ENCODE measurements around the gene IL4I1.
A peak's percentile ranks its signal among the peaks of the same experiment; 100 is the strongest.

IL4I1 gene

DNA sequence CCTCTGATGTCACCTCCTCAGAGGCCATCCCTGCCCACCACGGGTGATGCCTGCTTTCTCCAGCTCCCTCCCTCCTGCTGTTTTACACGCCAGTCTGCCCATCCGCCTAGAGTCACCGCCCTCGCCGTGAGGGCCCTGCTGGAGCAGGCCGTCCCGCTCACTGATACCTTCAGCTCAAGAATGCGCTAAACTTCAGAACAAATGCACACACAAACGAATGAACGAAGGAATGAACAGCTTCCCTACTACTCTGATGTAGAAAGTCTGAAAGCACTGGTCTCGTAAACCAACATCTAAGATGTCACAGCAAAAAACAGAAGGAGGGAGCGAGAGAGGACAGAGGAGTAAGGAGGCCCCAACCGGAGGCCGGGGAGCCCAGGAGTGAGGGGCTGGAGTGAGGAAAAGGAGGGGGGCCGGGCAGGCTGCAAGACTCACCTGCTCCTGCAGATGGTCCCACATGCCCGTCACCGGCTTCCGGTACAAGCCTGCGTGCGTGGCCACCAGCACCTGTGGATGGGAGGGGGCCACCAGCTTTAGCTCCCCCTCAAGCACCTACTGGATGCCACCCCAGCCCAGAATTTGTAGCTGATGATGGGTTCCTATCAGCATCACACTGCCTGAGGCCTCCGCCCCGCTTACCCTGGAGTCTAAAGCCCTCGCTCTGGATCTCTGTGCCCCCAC is 33.3 kb downstream of the IL4I1 start:
- CTCF ChIA-PET: interaction anchor here (1.1 kb wide), 1 partner anchor 13 kb away, joined by 3 read pairs; no protein-coding TSS in a partner anchor
- no peak for DNase-seq (ENCODE audit: extremely low spot score)
- POLR2A ChIA-PET: no interaction called here
- no peak for TF ChIP-seq CTCF (IDR thresholded peaks at IDR 0.05; ENCODE audit: control extremely low read depth, extremely low read depth, low read depth, missing control alignments)

DNA sequence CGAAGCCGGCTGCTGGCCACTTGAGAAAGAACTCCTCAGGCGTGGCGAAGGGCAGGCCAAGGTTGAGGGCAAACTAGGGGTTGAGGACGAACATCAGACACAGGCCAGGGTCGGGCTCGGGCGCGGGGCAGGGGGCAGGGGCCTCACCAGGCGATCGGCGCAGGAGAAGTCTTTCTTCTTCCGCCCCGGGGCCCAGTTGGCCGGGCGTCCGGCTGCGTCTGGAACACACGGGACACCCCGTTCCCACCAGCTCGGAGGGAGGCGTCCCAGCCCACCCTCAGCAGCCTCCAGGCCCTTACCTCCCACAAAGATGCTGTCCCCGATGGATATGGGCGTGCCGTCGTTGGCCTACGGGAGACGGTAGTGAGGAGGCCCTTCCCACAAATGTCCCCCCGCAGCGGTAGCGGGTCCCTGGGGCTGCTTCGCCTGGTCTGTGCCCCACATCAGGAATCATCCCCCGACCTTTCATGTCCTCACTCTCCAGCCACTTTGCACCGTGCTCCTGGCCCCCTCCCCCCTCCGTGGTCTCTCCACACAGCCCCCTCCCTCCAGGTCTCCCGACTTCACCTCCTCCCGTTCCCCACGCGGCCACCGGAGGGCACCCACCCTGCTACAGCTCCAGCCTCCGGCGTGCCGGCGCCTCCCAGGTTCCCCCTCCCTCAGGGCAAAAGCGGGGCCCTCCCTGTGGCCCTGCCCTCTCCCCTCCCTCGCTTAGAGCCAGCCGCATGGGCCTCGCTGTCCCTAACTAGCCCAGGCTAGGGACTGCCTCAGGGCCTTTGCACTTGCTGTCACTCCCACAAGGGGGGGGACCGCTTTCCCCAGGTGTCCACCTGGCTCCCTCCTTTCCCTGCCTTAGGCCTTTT is 34.1 kb downstream of the IL4I1 start:
- CTCF ChIA-PET: interaction anchor here (0.9 to 1.1 kb wide), 2 partner anchors 12 kb away, joined by 3 read pairs; partner anchors contain the start of gene PTOV1
- no peak for DNase-seq (ENCODE audit: extremely low spot score)

DNA sequence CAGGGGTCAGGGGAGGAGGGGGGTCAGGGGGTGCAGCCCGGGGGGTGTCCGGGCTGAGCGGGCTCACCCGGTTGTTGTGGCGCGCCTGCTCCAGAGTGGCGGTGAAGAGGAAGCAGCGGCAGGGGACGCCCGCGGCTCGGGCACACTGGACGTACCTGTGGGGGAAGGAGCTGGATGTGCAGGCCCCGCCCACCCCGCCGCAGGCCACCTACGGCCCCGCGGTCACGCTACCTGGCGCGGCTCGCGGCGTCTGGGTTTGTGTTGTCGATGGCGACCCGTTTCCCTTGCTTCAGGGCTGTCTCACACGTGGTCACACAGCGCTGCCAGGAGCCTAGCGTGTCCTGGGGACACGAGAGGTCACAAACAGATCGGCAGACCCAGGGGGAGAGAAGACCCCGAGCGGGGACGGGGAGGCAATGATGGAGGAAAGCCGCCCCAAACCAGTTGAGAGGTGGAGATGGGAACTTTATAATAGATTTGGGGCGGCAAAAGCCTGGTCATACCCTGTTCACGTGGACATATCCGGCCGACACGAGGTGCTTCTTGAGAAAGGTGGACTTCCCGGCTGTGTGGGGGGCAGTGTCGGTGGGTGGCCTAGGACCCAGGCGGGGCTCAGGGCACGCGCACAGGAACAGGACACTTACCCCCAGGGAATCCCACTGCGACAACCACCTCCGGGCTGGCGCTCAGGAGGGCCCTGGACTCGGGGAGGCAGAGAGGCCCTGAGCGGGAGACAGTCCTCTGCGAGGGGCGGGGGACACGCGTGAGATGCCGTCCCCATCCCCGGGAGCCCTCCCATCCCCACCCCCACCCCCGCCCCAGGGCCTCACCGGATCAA is 34.9 kb downstream of the IL4I1 start:
- DNase-seq (ENCODE audit: extremely low spot score): no peak
- no peak for TF ChIP-seq CTCF (IDR thresholded peaks at IDR 0.05; ENCODE audit: control extremely low read depth, extremely low read depth, low read depth, missing control alignments)
- ChIA-PET POLR2A (interaction anchor here (0.5 kb wide), 1 partner anchor 16 kb away, joined by 3 read pairs; the partner anchor contains the start of genes AKT1S1 and TBC1D17), CTCF (interaction anchor here (0.9 kb wide), 1 partner anchor 11 kb away, joined by 3 read pairs; the partner anchor contains the start of gene PTOV1)

More for the DNA sequence above, 34.1 kb downstream of the IL4I1 start:
- peak; percentile 6 for TF ChIP-seq CTCF (IDR thresholded peaks at IDR 0.05; ENCODE audit: control extremely low read depth, extremely low read depth, low read depth, missing control alignments)
- POLR2A ChIA-PET: interaction anchor here (0.5 kb wide), 1 partner anchor 15 kb away, joined by 3 read pairs; the partner anchor contains the start of genes AKT1S1 and TBC1D17

- POLR2A ChIA-PET: no interaction called here
- no peak for TF ChIP-seq CTCF (IDR thresholded peaks at IDR 0.05; ENCODE audit: control extremely low read depth, extremely low read depth, low read depth, missing control alignments)
- DNase-seq (ENCODE audit: extremely low spot score): no peak
- CTCF ChIA-PET: no interaction called here
These were observed 35.6 kb downstream of the IL4I1 start for GRCh38 chr19:49861107-49861506.

GRCh38 chr19:49860336-49861102 is 36.2 kb downstream of the IL4I1 start:
- no peak for DNase-seq (ENCODE audit: extremely low spot score)
- TF ChIP-seq CTCF (IDR thresholded peaks at IDR 0.05; ENCODE audit: control extremely low read depth, extremely low read depth, low read depth, missing control alignments): no peak
- ChIA-PET CTCF (no interaction called here), POLR2A (no interaction called here)
